Kidney (tissue), 14 donors: ENCODE measurements around the gene SFI1. TPM values are rescaled to one million over a fixed set of nuclear protein-coding genes. Genes with fewer than 3 reads are reported as not detected.
"Not testable (repeated sequence)": the region's sequence is repeated elsewhere in the genome, so short reads cannot be mapped to it uniquely, and the experiment has no call there.

Source experiments
- DNase-seq, 5 donors: peaks; one replicate each; pipeline ENCODE4 v3.0.0-alpha.2; 2013 to 2020
- FAIRE-seq: peaks from 2 replicates; lab custom pipeline; 2012; peaks lifted over from hg19 to GRCh38; lab: Jason Lieb, UNC
- H3K27ac ChIP-seq, 2 donors: one replicate each; pipeline ENCODE4 v1.7.0; 2013; ENCODE audit warnings: low read depth in 2 of 2, low read length in 2 of 2, inconsistent platforms in 1 of 2
- H3K27me3 ChIP-seq: one replicate; pipeline ENCODE4 v1.7.1; 2013; ENCODE audit warnings: low read length, inconsistent platforms; ENCODE audit not compliant: control insufficient read depth, insufficient read depth
- H3K36me3 ChIP-seq, 3 donors: one replicate each; pipeline versions ENCODE4 v1.7.0 to v1.7.1; 2013; ENCODE audit warnings: low read length in 3 of 3, control low read depth in 1 of 3, inconsistent platforms in 1 of 3; ENCODE audit not compliant: insufficient read depth in 3 of 3, control insufficient read depth in 2 of 3
- H3K4me1 ChIP-seq, 3 donors: one replicate each; pipeline versions ENCODE4 v1.7.0 to v1.7.1; 2013; ENCODE audit warnings: low read length in 3 of 3, inconsistent platforms in 1 of 3, low read depth in 1 of 3; ENCODE audit not compliant: control insufficient read depth in 2 of 3, insufficient read depth in 2 of 3
- H3K4me3 ChIP-seq, 3 donors: one replicate each; pipeline versions ENCODE4 v1.7.0 to v1.8.1; 2013; ENCODE audit warnings: low read length in 3 of 3, control low read depth in 1 of 3, inconsistent platforms in 1 of 3
- H3K9ac ChIP-seq, 3 donors: one replicate each; pipeline versions ENCODE4 v1.7.0 to v1.7.1; 2013; ENCODE audit warnings: low read length in 3 of 3, control low read depth in 1 of 3, inconsistent platforms in 1 of 3
- H3K9me3 ChIP-seq, 3 donors: one replicate each; pipeline versions ENCODE4 v1.7.0 to v1.7.1; 2013; ENCODE audit warnings: low read length in 3 of 3, control low read depth in 1 of 3, inconsistent platforms in 1 of 3; ENCODE audit not compliant: control insufficient read depth in 2 of 3, insufficient read depth in 1 of 3
- CTCF ChIP-seq: IDR thresholded peaks from 3 replicates; pipeline ENCODE4 v1.5.1; 2012; ENCODE audit warnings: mild to moderate bottlenecking, moderate library complexity, borderline replicate concordance; ENCODE audit not compliant: insufficient read depth; ENCODE audit errors: extremely low read depth
- intact Hi-C: fragments of 100-400 bp; cut with DNase I; formaldehyde crosslinking; loops from one replicate; pipeline ENCODE4 v1.11.1; 2022
- polyA plus RNA-seq: library from polyadenylated mRNA; stranded (reverse); fragments of 350-450 nt; fragmentation: Illumina TruSeq; extraction: RNeasy Lipid Tissue Mini Kit (QIAGEN cat#74804); gene quantifications from one replicate; pipeline ENCODE4 v1.2.3, GENCODE V29; 2014; ENCODE audit warnings: low read depth, low replicate concordance; ENCODE audit not compliant: insufficient read depth
- total RNA-seq: library from RNA; stranded (reverse); fragmentation: NEBNext Ultra II Directional; extraction: Animal tissue kit (Norgen Biotek cat#: 25700); gene quantifications from one replicate; pipeline ENCODE4 v1.2.1, GENCODE V29; 2021
- donor health status: control.
- donor health status: control.
- donor health status: control.
- donor health status: control.
- donor health status: control.
- donor health status: DM: yes; HTN: yes; CAD: no.
- donor health status: Normal renal cell carcinoma (clear cell type).

Gene SFI1
- total and polyA plus RNA-seq, 2 donors from 2014 or later = 11.4 to 48.2 TPM

- FAIRE-seq = no peak
- Histone ChIP-seq H3K4me1 (no peaks in the 10 kb centered on the region), H3K9me3 (no peaks in the 10 kb centered on the region), H3K4me3 (no peak overlapping the region), H3K9ac (no peak overlapping the region), H3K27ac (no peak overlapping the region), H3K27me3 (no peaks in the 10 kb centered on the region), H3K36me3 (peaks cover 0 to 17% (median 11%) of the 10 kb centered on the region in 3 donors)
- peak in 3 of 5 donors; percentile 64 to 90 (median 89) for DNase-seq
- intact Hi-C loops = no loop called here
- TF ChIP-seq CTCF = no peak
Measured at GRCh38 chr22:31586137-31586920, 90.0 kb downstream of the SFI1 start.

GRCh38 chr22:31588970-31589675 lies 92.8 kb downstream of the SFI1 start:
- intact Hi-C loops = no loop called here
- Histone ChIP-seq H3K27me3 (no peaks in the 10 kb centered on the region), H3K4me1 (no peaks in the 10 kb centered on the region), H3K9me3 (no peaks in the 10 kb centered on the region), H3K9ac (no peak overlapping the region), H3K36me3 (peaks cover 0 to 17% (median 8%) of the 10 kb centered on the region in 3 donors), H3K4me3 (no peak overlapping the region), H3K27ac (no peak overlapping the region)
- no peak for TF ChIP-seq CTCF
- FAIRE-seq (no peak), DNase-seq (no peak)

- H3K9me3 ChIP-seq, FAIRE-seq, H3K9ac ChIP-seq, H3K27me3 ChIP-seq, H3K4me1 ChIP-seq, H3K27ac ChIP-seq, intact Hi-C loops, DNase-seq, H3K4me3 ChIP-seq: not testable (repeated sequence)
- peaks cover 0 to 17% (median 8%) of the 10 kb centered on the region in 3 donors for H3K36me3 ChIP-seq
Measured at GRCh38 chr22:31590161-31590560, 93.8 kb downstream of the SFI1 start.

- TF ChIP-seq CTCF = no peak
- DNase-seq (no peak), FAIRE-seq (no peak)
- intact Hi-C loops = no loop called here
- Histone ChIP-seq H3K27ac (no peak overlapping the region), H3K9me3 (no peaks in the 10 kb centered on the region), H3K9ac (no peak overlapping the region), H3K36me3 (no peaks in the 10 kb centered on the region), H3K27me3 (no peaks in the 10 kb centered on the region), H3K4me1 (no peaks in the 10 kb centered on the region), H3K4me3 (no peak overlapping the region)
Measured at GRCh38 chr22:31595271-31595670, 98.9 kb downstream of the SFI1 start.
